HepG2 (cell line): ENCODE data around the gene LSM2. TPM values are rescaled to one million over a fixed set of nuclear protein-coding genes. Genes with fewer than 3 reads are reported as not detected.

Source experiments
- ATAC-seq: fragments of 200-7000 bp; cut with Tn5 transposase; 3 replicates; pipeline ENCODE4 v1.9.1; 2020; ENCODE audit warnings: mild to moderate bottlenecking, moderate library complexity
- BruUV-seq: library from RNA; stranded (reverse); fragments of 400-500 nt; replicated peaks from 2 replicates; lab custom pipeline; 2021; lab: Mats Ljungman, UMichigan
- CTCF ChIA-PET: fragments of 300-600 bp; formaldehyde crosslinking; extraction: SDS; loops from one replicate; lab custom pipeline; 2021; ENCODE audit warnings: low total read pairs, inconsistent platforms, low intra/inter-chr PET ratio; lab: Yijun Ruan, JAX
- POLR2A ChIA-PET: fragments of 350-600 bp; sonication (Branson Sonifier 250); formaldehyde crosslinking; loops from one replicate; lab custom pipeline; 2020; ENCODE audit warnings: antibody characterized with exemption, inconsistent platforms; lab: Yijun Ruan, JAX
- DNase-seq: peaks from one replicate; pipeline ENCODE4 v3.0.0-alpha.2; 2015; ENCODE audit warnings: low spot score
- FAIRE-seq: peaks from 3 replicates; lab custom pipeline; 2011; peaks lifted over from hg19 to GRCh38; lab: Jason Lieb, UNC
- H2AFZ ChIP-seq: one replicate; pipeline ENCODE4 v1.6.1; 2011; ENCODE audit warnings: low read length, inconsistent platforms
- H3K27ac ChIP-seq: fragments of 300-600 bp; 3 replicates; pipeline ENCODE4 v1.8.0; 2011; ENCODE audit warnings: mixed run types, mild to moderate bottlenecking, mixed read lengths, low read length, inconsistent platforms; ENCODE audit not compliant: insufficient read depth; ENCODE audit errors: extremely low read length
- H3K27me3 ChIP-seq, 2 experiments: fragments of 200-600 bp in 1 of 2; 2 replicates in 1 of 2; 3 replicates in 1 of 2; pipeline versions ENCODE4 v1.6.0 to v1.8.0; 2011; ENCODE audit warnings: low read length in 2 of 2, mild to moderate bottlenecking in 2 of 2, moderate library complexity in 2 of 2, inconsistent platforms in 1 of 2; ENCODE audit not compliant: insufficient read depth in 2 of 2, control insufficient read depth in 1 of 2
- H3K36me3 ChIP-seq, 2 experiments: fragments of 200-600 bp in 1 of 2; replicated peaks in 1 of 2; 2 replicates in 1 of 2; 3 replicates in 1 of 2; pipeline versions ENCODE4 v1.5.1 to v1.8.0; 2011; ENCODE audit warnings: low read length in 2 of 2, inconsistent platforms in 1 of 2; ENCODE audit not compliant: insufficient read depth in 2 of 2, control insufficient read depth in 1 of 2
- H3K4me1 ChIP-seq: 2 replicates; pipeline ENCODE4 v1.5.1; 2012; ENCODE audit warnings: low read length, inconsistent platforms; ENCODE audit not compliant: insufficient read depth
- H3K4me2 ChIP-seq: 2 replicates; pipeline ENCODE4 v1.6.0; 2011; ENCODE audit warnings: low read depth, low read length, inconsistent platforms
- H3K4me3 ChIP-seq, 3 experiments: fragments of 200-600 bp in 1 of 3; sonication (generic), shearing (Covaris generic) in 1 of 3; replicated peaks in 1 of 3; 2 replicates each; pipeline ENCODE4 v1.5.1; 2011 to 2016; ENCODE audit warnings: low read length in 3 of 3, inconsistent platforms in 2 of 3, low read depth in 2 of 3, mild to moderate bottlenecking in 2 of 3, control low read depth in 1 of 3, mixed read lengths in 1 of 3; ENCODE audit not compliant: insufficient read depth in 1 of 3
- H3K79me2 ChIP-seq: one replicate; pipeline ENCODE4 v1.6.1; 2011; ENCODE audit warnings: low read length, inconsistent platforms; ENCODE audit not compliant: insufficient read depth
- H3K9ac ChIP-seq: 2 replicates; pipeline ENCODE4 v1.6.0; 2011; ENCODE audit warnings: mild to moderate bottlenecking, low read depth, low read length, inconsistent platforms; ENCODE audit not compliant: insufficient read depth
- H3K9me3 ChIP-seq: 2 replicates; pipeline ENCODE4 v1.5.1; 2012; ENCODE audit warnings: mild to moderate bottlenecking, low read length
- H4K20me1 ChIP-seq: 2 replicates; pipeline ENCODE4 v1.6.0; 2011; ENCODE audit warnings: inconsistent platforms, mild to moderate bottlenecking, low read length, moderate library complexity; ENCODE audit not compliant: insufficient read depth
- KLF16 ChIP-seq, 2 experiments: sonication (generic) in 1 of 2; formaldehyde crosslinking in 1 of 2; IDR thresholded peaks; 2 replicates each; pipeline versions ENCODE4 v1.6.1 to v1.8.0; 2016 to 2023; ENCODE audit warnings: missing genetic modification reagents in 2 of 2, missing compliant biosample characterization in 1 of 2
- NR2C2 ChIP-seq: sonication (generic); formaldehyde crosslinking; IDR thresholded peaks from 2 replicates; pipeline ENCODE4 v1.4.0; 2020; ENCODE audit warnings: missing genetic modification reagents, mild to moderate bottlenecking, moderate library complexity, borderline replicate concordance
- RXRA ChIP-seq: sonication (generic); formaldehyde crosslinking; IDR thresholded peaks from 2 replicates; pipeline ENCODE4 v1.5.1; 2020; ENCODE audit warnings: missing genetic modification reagents
- SALL1 ChIP-seq: sonication (generic); formaldehyde crosslinking; IDR thresholded peaks from 2 replicates; pipeline ENCODE4 v1.8.0; 2022; ENCODE audit warnings: mild to moderate bottlenecking, missing genetic modification reagents
- TEAD3 ChIP-seq: optimal IDR thresholded peaks from 2 replicates; pipeline ENCODE3; 2016; ENCODE audit warnings: borderline replicate concordance
- ZNF773 ChIP-seq: sonication (generic); formaldehyde crosslinking; IDR thresholded peaks from 2 replicates; pipeline ENCODE4 v1.4.0; 2020; ENCODE audit warnings: missing genetic modification reagents, borderline replicate concordance
- ZNF878 ChIP-seq: sonication (generic); formaldehyde crosslinking; IDR thresholded peaks from 2 replicates; pipeline ENCODE4 v1.8.1; 2023; ENCODE audit warnings: mild to moderate bottlenecking, missing genetic modification reagents, moderate library complexity
- WGBS: methylation state at CpG from one replicate; pipeline ENCODE4 v1.1.6; 2017; ENCODE audit warnings: low lambda C conversion rate; 5-methylcytosine and 5-hydroxymethylcytosine counted together
- in situ Hi-C: cut with HindIII; loops from 2 replicates; pipeline ENCODE4 v1.10.0; 2017; ENCODE audit warnings: low pct_unique_long_range_greater_than_20kb; ENCODE audit not compliant: extremely low pct_ligation_motif_present
- intact Hi-C: fragments of 100-400 bp; cut with micrococcal nuclease; formaldehyde crosslinking; loops from one replicate; pipeline ENCODE4 v1.10.0; 2022; ENCODE audit not compliant: unreplicated experiment
- polyA plus RNA-seq, 8 experiments: library from polyadenylated mRNA; depleted of rRNA in 3 of 8; stranded (reverse) in 7 of 8; unstranded in 1 of 8; fragments of >200 nt; fragmentation: Illumina TruSeq in 4 of 8; extraction: Trizol in 4 of 8; gene quantifications; 2 replicates each; pipeline versions ENCODE4 v1.2.1 to v1.2.3, GENCODE V29; 2011 to 2016; ENCODE audit warnings: low read depth in 4 of 8, missing spikeins in 1 of 8, mixed read lengths in 1 of 8; ENCODE audit not compliant: insufficient read depth in 1 of 8
- total RNA-seq, 5 experiments: library from RNA; depleted of rRNA; stranded (reverse); fragments of >200 nt; fragmentation: Illumina TruSeq; extraction: Trizol; gene quantifications; 2 replicates each; pipeline ENCODE4 v1.2.3, GENCODE V29; 2016; ENCODE audit warnings: low read depth in 1 of 5

The LSM2 gene
- total and polyA plus RNA-seq, 2 of the 13 experiments (the other 11 are each of a cell fraction or from before 2014, with no cell fraction given): 69.4 to 90.5 TPM

GRCh38 chr6:31767096-31767645 lies 39.6 kb downstream of the LSM2 start:
- TF ChIP-seq RXRA (CRISPR knock-in tag) (0 out of 2 replicates have a peak, but pooled peaks have one; percentile 26), ZNF773 (CRISPR knock-in tag) (no peak), SALL1 (CRISPR knock-in tag) (0 out of 2 replicates have a peak, but pooled peaks have one; percentile 23), NR2C2 (CRISPR knock-in tag) (no peak), TEAD3 (CRISPR knock-in tag) (peak; percentile 15), KLF16 (CRISPR knock-in tag; IDR thresholded peaks at IDR 0.05) (no peak), ZNF878 (CRISPR knock-in tag) (no peak)
- in situ Hi-C loops (loop anchor here (5.0 kb wide), 2 partner anchors 35 to 85 kb away; partner anchors contain the start of gene LY6G5C), intact Hi-C loops (no loop called here)
- Histone ChIP-seq H3K4me2 (no peak overlapping the region), H2AFZ (no peak overlapping the region), H3K4me3 (no peak overlapping the region), H3K27ac (no peak overlapping the region), H3K9ac (no peak overlapping the region), H4K20me1 (no peaks in the 10 kb centered on the region), H3K79me2 (no peaks in the 10 kb centered on the region), H3K27me3 (no peaks in the 10 kb centered on the region), H3K9me3 (no peaks in the 10 kb centered on the region), H3K4me1 (peaks cover 49% of the 10 kb centered on the region), H3K36me3 (no peaks in the 10 kb centered on the region)
- no peak for FAIRE-seq
- DNase-seq: no peak
- 72% methylated on average over 6 of the region's 6 CpGs for WGBS
- ChIA-PET CTCF (no interaction called here), POLR2A (interaction anchor here (0.7 to 2.3 kb wide), 13 partner anchors 10 to 116 kb away, joined by 3 to 172 read pairs (median 10); partner anchors contain the start of genes BAG6, CLIC1, DDAH2 and HSPA1A)
- BruUV-seq: no TSS peak
- no peak for ATAC-seq
